SU-DHL-6 (cell line): ENCODE results near the gene IFNL3.
A peak's percentile ranks its signal among the peaks of the same experiment; 100 is the strongest.

Experiments
- H2AFZ ChIP-seq: fragments of 200-600 bp; sonication (generic); 2 replicates; pipeline ENCODE4 v1.6.1; 2014; ENCODE audit warnings: low read depth, mild to moderate bottlenecking, moderate library complexity, mixed read lengths, antibody characterized with exemption, low read length; ENCODE audit not compliant: severe bottlenecking
- H3F3A ChIP-seq: fragments of 200-600 bp; shearing (Covaris generic); 2 replicates; pipeline ENCODE4 v1.6.0; 2016; ENCODE audit warnings: antibody characterized with exemption, mild to moderate bottlenecking; ENCODE audit not compliant: insufficient read depth
- H3K27ac ChIP-seq: fragments of 200-600 bp; sonication (generic); 2 replicates; pipeline ENCODE4 v1.5.1; 2016; ENCODE audit warnings: low read depth, mild to moderate bottlenecking, low read length, moderate library complexity, mixed read lengths
- H3K27me3 ChIP-seq: fragments of 200-600 bp; sonication (generic), shearing (Covaris generic); 2 replicates; pipeline ENCODE4 v1.6.0; 2014; ENCODE audit warnings: mild to moderate bottlenecking, low read length
- H3K36me3 ChIP-seq: fragments of 200-600 bp; sonication (generic); 2 replicates; pipeline ENCODE4 v1.6.1; 2014; ENCODE audit warnings: mild to moderate bottlenecking, low read length, mixed read lengths
- H3K4me2 ChIP-seq: fragments of 300-600, 200-600 bp; shearing (Covaris generic), sonication (generic); 2 replicates; pipeline ENCODE4 v1.6.0; 2014; ENCODE audit warnings: low read length, low read depth, mild to moderate bottlenecking; ENCODE audit not compliant: poor library complexity, severe bottlenecking
- H3K4me3 ChIP-seq: fragments of 200-600 bp; sonication (generic); 2 replicates; pipeline ENCODE4 v1.5.1; 2014; ENCODE audit warnings: antibody characterized with exemption, low read length, mild to moderate bottlenecking, mixed read lengths; ENCODE audit not compliant: insufficient read depth, poor library complexity, severe bottlenecking
- H3K79me2 ChIP-seq: fragments of 200-600 bp; sonication (generic); 2 replicates; pipeline ENCODE4 v1.6.1; 2014; ENCODE audit warnings: mild to moderate bottlenecking, low read length, moderate library complexity; ENCODE audit not compliant: insufficient read depth
- H3K9ac ChIP-seq: fragments of 200-600 bp; sonication (generic); 2 replicates; pipeline ENCODE4 v1.7.0; 2014; ENCODE audit warnings: mild to moderate bottlenecking, low read length
- H3K9me2 ChIP-seq: fragments of 200-600 bp; sonication (generic); replicated peaks from 2 replicates; pipeline ENCODE4 v1.6.1; 2014; ENCODE audit warnings: low read length; ENCODE audit not compliant: insufficient read depth
- H3K9me3 ChIP-seq: fragments of 200-600 bp; sonication (generic); 2 replicates; pipeline ENCODE4 v1.6.1; 2014; ENCODE audit warnings: low read length, mixed read lengths; ENCODE audit not compliant: insufficient read depth
- H4K20me1 ChIP-seq: fragments of 200-600 bp; sonication (generic); 2 replicates; pipeline ENCODE4 v1.6.1; 2014; ENCODE audit warnings: low read depth, mild to moderate bottlenecking, antibody characterized with exemption, low read length, moderate library complexity, mixed read lengths
- EZH2phosphoT487 ChIP-seq: fragments of 200-600 bp; sonication (generic), shearing (Covaris generic); conservative IDR thresholded peaks from 2 replicates; pipeline ENCODE4 v1.6.1; 2018; ENCODE audit warnings: mild to moderate bottlenecking, antibody characterized with exemption, low read length, moderate library complexity, mixed read lengths
- TF ChIP-seq, protein P1 (sequence below): fragments of 200-600 bp; sonication (generic); IDR thresholded peaks from one replicate; pipeline ENCODE4 v1.5.1; 2017; ENCODE audit warnings: antibody characterized with exemption, mild to moderate bottlenecking, low read length, moderate library complexity; ENCODE audit not compliant: insufficient read depth, poor library complexity, severe bottlenecking

The IFNL3 gene

DNA sequence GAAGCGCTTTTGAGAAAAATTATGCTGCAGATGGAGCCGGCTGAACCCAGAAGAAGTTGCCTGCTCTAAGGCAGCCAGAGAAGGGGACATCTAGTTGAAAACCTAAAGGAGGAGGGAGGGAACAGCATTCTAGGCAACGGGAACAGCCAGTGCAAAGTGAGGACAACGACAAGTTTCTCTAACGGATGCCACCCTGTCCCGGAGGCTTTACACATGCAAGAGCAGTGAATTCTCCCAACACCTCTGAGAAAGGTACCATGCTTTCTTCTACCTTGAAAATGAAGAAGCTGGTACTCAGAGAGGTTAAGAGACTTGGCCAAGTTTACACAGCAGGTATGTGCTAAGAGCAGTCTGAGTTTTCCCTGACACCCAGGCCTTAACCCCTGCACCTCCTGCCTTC is 5.9 kb downstream of the IFNL3 start:
- Histone ChIP-seq H4K20me1 (no peaks in the 10 kb centered on the region), H3K27ac (no peak overlapping the region), H3K4me2 (no peak overlapping the region), H3K9me3 (no peaks in the 10 kb centered on the region), H3K4me3 (no peak overlapping the region), H3K9me2 (no peaks in the 10 kb centered on the region), H3K27me3 (no peaks in the 10 kb centered on the region), H3F3A (no peaks in the 10 kb centered on the region), H3K79me2 (no peaks in the 10 kb centered on the region), H3K9ac (no peak overlapping the region), H3K36me3 (no peaks in the 10 kb centered on the region), H2AFZ (no peak overlapping the region)
- TF ChIP-seq, protein P1, sequence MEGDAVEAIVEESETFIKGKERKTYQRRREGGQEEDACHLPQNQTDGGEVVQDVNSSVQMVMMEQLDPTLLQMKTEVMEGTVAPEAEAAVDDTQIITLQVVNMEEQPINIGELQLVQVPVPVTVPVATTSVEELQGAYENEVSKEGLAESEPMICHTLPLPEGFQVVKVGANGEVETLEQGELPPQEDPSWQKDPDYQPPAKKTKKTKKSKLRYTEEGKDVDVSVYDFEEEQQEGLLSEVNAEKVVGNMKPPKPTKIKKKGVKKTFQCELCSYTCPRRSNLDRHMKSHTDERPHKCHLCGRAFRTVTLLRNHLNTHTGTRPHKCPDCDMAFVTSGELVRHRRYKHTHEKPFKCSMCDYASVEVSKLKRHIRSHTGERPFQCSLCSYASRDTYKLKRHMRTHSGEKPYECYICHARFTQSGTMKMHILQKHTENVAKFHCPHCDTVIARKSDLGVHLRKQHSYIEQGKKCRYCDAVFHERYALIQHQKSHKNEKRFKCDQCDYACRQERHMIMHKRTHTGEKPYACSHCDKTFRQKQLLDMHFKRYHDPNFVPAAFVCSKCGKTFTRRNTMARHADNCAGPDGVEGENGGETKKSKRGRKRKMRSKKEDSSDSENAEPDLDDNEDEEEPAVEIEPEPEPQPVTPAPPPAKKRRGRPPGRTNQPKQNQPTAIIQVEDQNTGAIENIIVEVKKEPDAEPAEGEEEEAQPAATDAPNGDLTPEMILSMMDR = no peak
- TF ChIP-seq EZH2phosphoT487 = no peak

DNA sequence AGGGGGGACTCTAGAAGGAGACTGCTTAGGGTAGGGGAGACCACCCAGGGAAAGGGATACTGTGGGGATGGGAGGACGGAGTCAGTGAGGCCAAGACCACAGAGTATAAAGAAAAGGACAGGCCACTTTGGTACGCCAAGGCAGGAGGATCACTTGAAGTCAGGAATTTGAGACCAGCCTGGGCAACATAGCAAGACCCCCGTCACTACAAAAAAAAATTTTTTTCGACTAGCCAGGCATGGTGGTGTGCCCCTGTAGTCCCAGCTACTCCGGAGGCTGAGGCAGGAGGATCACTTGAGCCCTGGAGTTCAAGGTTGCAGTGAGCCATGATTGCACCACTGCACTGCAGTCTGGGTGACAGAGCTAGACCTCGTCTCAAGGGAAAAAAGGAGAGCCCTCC is 6.6 kb downstream of the IFNL3 start:
- Histone ChIP-seq H3K4me2 (peak overlapping the region; percentile 35), H3K27ac (no peak overlapping the region), H2AFZ (peak overlapping the region; percentile 68)

DNA sequence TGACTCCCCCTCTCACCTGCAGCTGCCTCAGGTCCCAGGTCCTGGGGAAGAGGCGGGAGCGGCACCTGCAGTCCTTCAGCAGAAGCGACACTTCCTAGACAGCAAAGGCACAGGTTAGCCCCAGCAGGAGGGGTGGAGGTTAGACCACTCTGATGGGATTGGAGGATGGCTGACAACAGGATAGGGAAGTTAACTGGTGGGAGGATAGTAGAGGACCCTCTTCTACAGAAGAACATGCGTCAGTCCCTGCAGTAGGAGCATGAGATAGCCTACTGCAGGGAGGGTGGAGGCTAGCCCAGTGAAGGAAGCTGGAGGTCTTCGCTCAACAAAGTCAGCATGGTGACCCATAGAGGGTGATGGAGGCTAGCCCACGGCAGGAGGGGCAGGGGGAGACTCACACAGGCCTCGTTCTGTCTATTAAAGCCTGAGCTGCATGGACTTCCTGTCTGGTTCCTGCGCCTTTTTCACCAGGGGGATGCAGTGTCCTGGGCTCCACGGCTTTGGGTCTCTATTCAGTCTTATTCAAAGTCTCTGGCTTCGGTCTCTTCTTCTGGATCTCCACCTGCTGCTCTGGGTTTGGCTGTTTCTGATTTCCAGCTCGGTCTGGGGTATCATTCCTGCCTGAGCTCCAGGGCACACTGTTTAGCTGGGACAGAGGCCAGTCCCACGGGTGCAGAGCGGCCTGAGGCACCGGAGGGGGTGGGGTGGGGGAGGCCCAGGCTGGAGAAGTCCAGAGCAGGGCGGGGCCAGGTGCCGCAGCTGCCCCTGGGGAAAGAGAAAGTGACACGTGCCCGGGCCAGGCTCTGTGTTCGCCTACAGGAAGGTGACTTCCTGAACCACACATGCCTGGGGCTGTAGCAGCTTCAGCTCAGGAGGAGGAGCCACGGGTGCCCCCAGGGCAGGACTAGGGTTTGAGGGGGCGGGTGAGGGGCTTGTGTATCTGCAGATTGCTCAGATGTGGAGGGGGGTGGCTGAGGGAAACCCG is 7.3 kb downstream of the IFNL3 start:
- no peaks in the 10 kb centered on the region for H3K9me2 ChIP-seq
- H3K79me2 ChIP-seq = no peaks in the 10 kb centered on the region
- no peak for TF ChIP-seq EZH2phosphoT487
- TF ChIP-seq, protein P1 = no peak
- no peak overlapping the region for H3K27ac ChIP-seq
- no peak overlapping the region; the same call in 1 of the 2 replicates for H3K9ac ChIP-seq
- H3K4me2 ChIP-seq = peak overlapping the region; percentile 35
- no peaks in the 10 kb centered on the region for H3F3A ChIP-seq
- no peaks in the 10 kb centered on the region for H3K27me3 ChIP-seq
- no peaks in the 10 kb centered on the region for H3K36me3 ChIP-seq
- no peaks in the 10 kb centered on the region for H4K20me1 ChIP-seq
- H3K4me3 ChIP-seq = no peak overlapping the region
- H3K9me3 ChIP-seq = no peaks in the 10 kb centered on the region
- H2AFZ ChIP-seq = peak overlapping the region; percentile 68

More for the DNA sequence above, 6.6 kb downstream of the IFNL3 start:
- Histone ChIP-seq H3K4me3 (no peak overlapping the region), H3F3A (no peaks in the 10 kb centered on the region), H3K27me3 (no peaks in the 10 kb centered on the region), H3K9me3 (no peaks in the 10 kb centered on the region), H3K9ac (no peak overlapping the region), H4K20me1 (no peaks in the 10 kb centered on the region), H3K36me3 (no peaks in the 10 kb centered on the region), H3K79me2 (no peaks in the 10 kb centered on the region), H3K9me2 (no peaks in the 10 kb centered on the region)
- TF ChIP-seq, protein P1 = no peak
- TF ChIP-seq EZH2phosphoT487 = no peak
